DMS53 (cell line): ENCODE results near the gene CPXM2.

ENCODE experiments used
- DNase-seq: peaks from one replicate; lab custom pipeline; 2025; lab: John Stamatoyannopoulos, UW

Gene CPXM2

DNA sequence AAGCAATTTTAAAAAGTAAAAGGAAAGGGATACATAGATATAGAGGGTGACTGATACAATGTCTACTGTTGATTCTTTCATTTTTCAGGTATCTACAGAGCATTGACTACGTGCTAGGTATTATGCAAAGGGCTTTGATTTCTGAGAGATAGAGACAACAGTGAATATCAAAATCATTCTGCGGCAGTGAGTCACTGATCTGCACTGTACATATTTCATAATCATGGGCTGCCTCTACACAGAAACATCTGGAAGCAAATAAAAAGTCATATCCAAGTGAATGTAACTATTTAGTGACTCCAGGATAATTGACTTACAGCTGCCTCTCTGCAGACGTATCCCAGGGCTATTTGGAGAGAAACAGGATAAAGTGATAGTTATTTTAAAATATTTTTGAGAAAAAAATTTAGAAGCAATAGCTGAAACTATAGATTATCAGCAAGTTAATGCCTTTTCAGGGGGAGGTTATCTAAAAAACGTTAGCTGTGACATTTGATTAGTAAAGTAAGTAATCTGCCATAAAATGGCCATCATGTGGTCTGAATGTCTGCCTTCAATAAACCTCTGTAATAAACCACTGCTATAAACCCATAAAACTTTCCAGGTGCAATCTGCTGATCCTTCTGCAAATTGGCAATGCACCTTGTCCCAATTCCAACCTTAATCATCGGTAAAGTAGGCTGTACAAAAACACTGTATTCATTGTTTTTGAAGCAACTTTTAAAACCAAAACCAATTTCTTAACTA, 43.7 kb downstream of the CPXM2 start:
- no peak for DNase-seq

DNA sequence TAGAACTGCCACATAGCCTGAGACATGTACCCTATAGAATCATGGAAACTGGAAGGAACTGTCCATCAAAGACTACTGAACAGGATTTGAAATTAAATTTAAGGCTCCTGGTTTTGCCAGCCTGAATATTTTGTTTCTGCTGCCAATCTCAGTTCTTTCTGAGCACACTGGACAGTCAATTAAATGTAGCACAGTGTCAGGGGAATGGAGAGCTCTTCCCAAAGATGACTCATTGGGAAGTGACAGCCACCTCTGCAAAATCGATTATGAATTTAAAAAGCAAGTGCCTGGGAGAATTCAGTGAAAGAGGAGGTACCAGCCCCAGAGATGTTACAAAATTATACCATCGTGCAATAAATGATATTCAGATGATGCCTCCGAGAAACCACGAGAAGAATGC, 47.8 kb downstream of the CPXM2 start:
- DNase-seq: no peak

DNA sequence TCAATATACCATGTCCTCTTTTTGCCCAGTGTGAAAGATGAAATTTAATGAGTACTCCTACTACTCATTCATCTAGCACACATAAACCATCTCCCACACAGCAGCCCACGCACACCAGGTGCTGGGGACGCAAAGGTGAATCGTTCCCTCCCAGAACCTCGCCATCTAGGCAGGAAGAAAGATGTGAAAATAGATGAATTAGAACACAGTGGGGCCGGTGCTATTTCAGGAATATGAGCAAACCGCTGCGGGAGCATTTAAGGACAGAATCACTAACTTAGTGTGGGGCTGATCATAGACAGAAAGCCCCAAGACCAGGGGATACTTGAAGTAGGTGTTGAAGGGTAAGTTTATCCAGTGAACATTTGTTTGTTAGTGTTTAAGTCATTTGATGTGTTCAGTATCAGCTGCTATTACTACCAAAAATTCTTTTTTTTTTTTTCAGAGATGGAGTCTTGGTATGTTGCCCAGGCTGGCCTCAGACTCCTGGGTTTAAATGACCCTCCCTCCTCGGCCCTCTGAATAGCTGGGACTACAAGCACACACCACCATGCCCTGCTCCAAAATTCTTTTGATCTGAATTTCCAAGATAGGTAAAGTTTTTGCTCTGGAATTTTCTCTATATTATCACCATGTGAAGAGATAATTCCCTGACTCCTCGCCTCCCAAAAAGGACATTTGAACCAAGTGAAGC, 48.8 kb downstream of the CPXM2 start:
- no peak for DNase-seq

DNA sequence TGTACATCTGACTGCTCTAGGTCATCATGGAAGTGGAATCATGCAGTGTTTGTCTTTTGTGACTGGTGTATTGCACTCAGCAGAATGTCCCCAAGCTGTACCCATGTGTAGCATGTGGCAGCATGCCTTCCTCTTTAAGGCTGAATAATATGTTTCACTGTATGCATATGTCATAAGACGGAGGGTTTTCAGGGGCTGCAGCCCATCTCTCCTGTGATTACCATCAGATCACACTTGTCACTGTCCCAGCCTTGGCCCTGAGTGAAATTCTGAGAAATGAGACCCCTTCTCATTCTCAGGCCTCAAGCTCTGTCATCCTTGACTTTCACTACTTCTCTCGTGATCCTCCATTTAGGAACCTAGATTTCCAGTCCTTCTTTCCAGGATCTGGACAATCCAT, 50.0 kb downstream of the CPXM2 start:
- no peak for DNase-seq

DNA sequence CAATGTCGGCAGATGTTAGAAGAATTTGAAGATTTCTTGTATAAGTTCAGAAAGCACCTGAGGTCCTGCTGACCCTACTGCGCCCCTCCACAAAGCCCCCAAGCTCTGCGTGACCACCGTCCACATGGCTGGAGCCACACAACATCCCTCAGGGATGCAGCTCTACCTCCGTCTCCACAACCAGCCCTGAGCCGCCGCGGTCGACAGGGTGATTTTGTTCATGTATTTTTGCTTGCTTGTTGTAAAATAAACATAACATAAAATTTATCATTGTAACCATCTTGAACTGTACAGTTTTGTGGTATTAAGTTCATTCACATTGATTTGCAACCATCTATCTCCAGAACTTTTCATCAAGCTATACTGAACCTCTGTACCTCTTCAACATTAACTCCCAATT, 50.5 kb downstream of the CPXM2 start:
- DNase-seq: no peak

DNA sequence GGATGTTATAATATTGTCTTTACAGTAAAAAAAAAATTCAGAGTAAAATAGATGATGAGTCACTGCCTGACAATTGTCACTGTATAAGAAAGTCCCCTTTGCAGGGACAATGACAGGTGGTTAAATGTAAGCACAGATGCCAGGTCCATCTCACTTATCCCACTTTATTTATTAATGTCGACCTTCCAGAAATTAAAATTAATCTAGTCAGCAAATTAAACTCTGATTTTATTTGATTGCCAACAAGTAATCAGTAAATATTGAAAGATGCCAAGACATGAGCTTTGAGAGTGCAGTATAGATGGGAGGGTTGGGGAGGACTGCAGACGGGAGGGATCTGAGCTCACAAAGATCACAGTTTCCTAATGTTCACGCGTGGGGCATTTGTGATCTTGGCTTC, 50.9 kb downstream of the CPXM2 start:
- no peak for DNase-seq

DNA sequence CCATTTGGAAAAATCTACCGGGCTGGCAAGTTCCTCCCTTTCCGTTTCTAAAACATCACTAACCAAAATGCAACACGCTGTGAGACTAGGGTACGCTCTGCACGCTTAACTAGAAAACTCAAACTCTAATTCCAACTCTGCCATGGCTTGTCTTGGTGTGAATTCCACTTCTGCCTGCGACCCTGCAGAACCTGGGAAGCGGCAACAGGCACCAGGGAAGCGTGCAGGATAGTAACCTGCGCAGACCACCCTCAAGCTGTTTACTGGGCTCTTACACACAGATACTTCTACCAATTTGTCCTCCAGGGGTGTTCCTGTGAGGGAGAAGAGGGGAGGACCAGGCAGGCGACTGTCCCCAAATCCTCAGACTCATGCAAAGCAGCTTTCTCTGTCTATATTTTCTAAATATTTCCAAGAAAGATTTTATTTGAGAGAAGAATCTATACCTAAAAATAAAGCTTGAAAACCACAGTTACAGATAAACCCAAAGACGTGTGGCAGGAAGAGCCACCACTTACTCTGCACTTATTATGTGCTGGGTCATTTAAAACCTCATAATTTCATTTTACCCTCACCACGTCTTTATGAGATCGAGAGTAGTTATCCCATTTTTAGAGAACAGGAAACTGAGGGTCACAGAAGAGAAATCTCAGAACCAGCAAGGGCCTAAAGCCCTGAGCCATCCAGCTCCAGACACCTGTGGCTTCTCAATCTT, 52.9 kb downstream of the CPXM2 start:
- no peak for DNase-seq

DNA sequence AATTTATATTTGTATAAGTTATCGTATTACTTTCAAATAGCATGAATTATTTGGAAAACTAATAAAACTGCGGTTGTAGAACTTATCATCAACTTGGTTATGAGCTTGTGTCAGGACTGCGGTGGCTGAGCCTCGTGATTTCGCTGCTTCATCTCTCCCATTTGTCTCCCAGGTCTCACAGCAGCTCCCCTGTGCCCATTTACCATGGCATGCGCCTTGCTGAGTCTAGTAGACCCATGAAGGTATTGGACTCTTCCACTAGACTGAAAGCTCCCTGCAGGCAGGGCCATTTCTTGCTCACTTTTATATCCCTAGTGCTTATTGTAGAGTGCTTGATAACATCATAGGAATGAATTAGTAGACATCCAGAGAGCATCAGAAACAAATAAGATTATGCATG, 53.9 kb downstream of the CPXM2 start:
- no peak for DNase-seq

DNA sequence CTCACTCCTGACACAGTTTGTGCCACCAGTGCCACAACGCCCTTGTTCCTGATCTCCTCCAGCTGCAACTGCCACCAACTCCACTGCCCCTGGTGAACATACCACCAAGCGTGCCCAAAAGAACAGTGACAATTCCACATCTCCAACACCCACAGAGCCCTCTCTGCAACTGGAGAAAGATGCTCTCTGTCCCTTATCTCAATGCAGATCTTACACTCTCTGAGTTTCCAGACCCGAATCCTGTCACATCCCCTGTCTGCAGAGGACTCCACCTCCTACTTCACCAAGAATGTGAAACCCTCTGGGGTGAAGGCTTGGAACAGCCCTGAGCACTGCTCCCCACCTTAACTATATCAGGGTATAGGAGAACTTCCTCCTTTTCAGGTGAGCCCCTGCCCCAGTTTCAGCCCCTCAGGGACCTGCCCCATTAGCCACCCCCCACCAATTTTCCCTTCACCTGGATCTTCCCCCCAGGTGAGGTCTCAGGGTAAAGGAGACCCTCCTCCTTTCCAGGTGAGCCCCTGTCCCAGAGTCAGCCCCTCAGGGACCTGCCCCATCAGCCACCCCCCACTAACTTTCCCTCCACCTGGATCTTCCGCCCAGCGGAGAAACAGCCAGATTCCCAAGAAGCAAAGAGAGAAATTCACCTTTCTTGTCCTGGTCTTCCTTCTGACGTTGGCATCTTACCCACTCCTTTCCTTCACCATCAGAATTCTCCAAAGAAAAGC, 55.0 kb downstream of the CPXM2 start:
- DNase-seq: no peak

DNA sequence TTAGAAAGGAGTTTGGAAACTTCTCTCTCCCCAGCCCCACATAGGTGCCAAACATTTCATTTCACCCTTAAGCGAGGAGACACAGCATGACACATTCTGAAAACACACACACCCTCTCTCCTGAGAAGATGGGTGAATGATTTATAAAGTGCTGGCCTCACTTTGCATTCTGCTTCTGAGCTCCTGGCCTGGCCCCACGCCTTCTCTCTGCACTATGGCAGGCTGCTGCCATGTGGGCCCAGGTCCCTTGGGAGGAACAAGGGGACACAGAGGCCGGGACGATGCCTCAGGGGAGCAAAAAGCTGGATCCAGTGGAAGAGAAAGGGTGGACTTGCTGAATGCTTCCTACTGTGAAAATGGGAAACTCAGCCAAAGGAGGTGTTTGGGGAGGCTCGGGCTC, 56.0 kb downstream of the CPXM2 start:
- DNase-seq: no peak

DNA sequence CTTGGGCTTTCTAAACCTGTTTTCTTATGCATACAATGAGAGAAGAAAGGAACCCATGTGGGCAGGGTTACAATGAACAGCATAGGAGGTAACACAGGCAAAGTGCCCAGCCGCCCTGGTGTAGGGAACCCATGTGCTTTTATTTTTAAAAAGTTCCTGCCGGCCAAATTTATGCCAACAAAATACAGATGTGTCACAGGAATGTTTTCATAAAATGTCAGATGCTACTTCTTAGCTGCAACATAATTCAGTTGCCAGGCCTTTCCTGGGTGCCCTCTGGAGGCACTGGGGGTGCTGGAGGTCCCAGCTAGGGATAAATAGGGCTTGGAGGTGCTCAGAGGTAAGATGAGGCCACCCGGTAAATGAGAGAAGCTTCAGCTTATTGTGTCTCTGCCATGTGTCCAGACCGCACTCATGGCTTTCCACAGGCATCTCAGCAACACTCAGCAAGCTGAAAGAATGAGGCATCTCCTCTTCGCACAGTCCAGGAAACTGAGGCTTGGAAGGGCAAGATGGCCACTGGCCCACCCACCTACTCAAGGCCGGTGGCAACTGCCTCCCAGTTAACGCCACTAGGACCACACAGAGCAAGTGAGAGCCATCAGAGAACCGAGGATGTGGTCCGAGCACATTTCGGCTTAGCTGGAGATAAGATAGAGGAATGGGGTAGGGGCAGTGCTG, 58.3 kb downstream of the CPXM2 start:
- DNase-seq: no peak

DNA sequence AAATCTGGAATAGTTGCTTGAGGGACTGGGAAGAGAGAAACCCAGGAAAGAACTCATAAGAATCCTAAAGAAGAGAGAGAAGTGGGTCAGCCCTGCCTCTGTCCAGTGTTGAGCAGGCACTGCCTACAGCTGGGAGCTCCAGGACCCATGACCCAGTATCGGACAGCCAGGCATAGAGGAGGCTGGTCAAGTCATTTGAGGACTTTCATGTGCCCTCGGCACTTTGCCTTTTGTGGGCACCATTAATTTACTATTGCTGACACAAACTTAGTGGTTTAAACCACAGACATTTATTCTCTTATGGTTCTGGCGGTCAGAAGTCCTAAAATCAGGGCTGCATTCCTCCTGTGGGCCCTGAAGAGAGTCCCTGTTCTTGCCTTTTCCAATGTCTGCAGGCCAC, 60.3 kb downstream of the CPXM2 start:
- DNase-seq: no peak

DNA sequence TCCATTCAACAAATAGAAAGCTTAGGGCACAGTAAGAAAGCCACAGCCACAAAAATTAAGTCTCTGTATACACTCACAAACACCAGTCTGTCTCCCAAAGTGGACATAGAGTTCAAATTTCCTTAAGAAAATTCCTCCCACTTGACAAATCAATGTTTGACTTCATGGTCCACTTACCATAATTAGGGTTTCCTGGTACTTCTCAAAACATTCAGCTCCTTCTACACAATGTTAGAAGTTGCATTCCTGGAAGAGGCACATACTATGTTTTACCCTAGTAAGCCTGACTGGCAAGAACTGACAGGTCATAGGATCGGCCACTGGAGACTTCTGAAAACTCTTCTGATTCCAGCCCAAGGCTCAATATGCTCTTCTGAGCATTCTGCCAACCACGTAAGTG, 70.5 kb downstream of the CPXM2 start:
- no peak for DNase-seq

DNA sequence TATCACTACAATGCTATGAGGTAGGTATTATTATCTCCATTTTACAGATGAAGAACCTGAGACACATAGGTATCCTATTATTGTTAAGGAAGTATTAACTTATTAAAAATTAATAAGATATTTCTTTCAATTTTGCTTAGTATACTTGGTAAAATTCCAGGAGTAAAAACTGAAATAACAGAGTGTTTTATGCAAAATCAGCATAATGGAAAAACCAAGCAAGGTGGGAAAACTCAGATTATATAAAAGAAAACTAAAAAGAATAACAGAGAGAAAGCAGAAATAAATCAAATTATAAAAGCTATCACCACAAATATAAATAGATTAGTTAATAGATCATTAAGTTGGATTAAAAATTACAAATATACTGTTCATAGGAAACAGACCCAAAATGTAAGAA, 82.0 kb downstream of the CPXM2 start:
- DNase-seq: no peak

DNA sequence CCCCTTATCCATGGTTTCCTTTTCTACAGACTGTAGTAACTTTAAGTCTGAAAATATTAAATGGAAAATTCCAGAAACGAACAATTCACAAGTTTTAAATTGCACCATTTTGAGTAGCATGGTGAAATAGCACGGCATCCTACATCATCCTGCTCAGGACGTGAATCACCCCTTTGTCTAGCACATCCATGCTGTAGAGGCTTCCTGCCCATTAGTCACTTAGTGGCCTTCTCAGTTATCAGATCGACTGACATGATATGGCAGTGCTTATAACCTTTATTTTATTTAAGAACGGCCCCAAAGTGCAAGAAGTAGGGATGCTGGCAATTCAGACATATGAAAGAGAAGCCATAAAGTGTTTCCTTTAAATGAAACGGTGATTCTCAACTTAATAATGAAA, 82.7 kb downstream of the CPXM2 start:
- no peak for DNase-seq

DNA sequence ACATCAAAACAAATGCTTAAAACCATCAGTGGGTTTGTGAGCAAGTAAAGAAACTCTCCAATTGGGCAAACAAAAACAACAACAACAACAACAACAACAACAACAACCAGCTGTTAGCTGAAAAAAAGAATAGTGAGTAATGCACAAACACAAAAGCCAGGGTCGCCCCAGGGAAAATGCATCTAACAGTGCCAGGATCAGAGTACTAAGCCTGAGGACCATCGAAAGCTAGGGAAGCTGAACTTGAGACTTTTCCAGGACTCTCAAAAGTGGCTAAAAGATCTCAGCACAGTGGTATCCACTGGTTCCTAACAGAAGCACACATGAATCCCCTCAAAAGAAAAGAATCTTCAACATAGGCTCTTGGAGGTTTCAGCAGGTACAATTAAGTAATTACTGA, 83.3 kb downstream of the CPXM2 start:
- DNase-seq: no peak

DNA sequence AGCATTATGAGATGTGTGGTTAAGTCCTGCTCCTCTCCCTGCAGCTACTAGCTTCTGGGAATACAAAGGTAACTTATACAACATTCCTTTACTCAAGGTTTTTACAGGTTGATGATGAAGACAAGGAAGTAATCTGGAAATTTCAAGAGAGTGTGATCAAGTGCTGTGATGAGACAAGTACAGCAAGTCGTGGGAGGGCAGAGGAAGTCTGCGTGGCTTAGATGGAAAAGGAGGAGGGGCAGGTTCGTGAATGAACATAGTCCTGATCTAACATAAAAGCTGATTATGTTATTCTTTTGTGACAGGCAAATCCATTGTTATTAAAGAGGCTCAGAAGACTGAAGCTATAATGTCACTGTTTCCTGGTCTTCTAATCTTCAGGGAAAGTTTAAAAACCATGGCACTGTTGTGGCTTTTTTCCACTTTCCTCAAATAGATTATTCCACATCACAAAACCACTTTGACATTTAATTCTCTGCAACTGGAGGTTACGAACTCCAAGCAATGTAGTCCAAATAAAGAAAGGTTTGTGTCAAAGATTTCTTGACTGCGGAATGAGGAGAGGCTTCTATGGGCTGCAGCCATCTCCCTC, 84.1 kb downstream of the CPXM2 start:
- DNase-seq: no peak

DNA sequence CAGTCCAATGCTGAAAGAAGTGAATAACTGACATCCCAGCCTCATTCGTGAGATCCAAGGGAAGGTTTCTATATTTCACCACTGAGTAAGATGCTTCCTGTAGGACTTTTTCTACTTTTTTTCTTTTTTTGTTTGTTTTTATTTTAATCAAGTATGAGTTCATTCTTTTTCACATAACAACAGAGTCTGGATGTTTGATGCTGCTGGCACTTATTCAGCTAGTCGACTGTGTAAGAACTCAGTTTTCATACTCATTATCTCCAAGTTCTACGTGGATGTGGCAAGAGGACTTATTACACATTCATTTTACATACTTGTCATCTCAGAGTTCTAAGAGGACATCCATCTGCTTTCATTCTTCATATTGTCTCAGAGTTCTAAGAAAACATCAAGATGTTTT, 86.9 kb downstream of the CPXM2 start:
- DNase-seq: no peak

DNA sequence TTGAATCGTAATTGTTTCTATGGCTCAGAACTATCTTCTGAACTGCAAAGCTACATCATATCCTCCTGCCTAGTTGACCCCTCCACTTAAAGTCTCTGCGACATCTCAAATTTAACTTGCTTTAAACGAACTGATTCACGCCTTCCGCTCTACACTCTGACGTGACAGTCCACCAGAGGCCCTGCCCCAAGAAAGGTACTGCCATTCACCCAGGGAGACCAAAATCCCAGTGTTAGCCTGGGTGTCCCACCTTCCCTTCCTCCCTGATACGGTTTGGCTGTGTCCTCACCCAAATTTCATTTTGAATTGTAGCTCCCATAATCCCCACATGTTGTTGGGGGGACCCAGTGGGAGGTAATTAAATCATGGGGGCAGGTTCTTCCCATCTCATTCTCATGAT, 90.8 kb downstream of the CPXM2 start:
- no peak for DNase-seq

DNA sequence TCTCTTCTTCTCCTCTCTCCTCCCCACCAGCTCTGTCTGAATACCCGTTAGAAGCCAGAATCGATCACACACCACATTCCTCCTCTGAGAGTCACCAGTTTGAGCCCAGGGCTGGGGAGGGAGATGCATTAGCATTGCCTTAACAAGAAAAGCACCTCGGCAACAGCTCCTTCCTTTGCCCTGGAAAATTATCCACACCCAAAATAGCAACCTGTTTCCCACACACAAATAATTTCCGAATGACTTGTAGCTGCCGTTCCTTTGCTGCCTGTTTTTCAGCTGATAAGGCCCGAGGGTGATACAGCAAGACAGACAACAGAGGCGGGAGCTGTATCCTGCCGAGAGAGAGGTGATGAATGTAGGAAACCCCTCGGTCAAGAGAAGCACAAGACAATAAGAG, 91.3 kb downstream of the CPXM2 start:
- no peak for DNase-seq

DNA sequence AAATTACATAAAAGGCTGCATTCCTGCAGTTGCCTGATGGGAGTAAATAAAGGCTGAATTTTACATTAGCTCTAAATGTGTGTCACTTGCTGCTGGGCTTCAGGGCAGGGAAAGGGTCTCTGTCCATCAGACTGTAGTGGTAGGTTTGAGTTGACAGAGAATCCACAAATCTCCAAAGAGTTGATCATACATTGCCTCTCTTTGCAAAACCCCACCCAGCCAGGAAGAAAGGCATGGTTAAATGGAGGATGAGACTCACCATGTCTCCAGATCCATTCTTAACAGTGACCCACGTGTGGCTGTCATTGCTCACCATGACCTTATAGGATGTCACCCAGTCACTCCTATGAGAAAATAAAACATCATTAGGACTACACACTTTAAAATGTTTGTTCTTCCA, 92.8 kb downstream of the CPXM2 start:
- peak; percentile 9 for DNase-seq

DNA sequence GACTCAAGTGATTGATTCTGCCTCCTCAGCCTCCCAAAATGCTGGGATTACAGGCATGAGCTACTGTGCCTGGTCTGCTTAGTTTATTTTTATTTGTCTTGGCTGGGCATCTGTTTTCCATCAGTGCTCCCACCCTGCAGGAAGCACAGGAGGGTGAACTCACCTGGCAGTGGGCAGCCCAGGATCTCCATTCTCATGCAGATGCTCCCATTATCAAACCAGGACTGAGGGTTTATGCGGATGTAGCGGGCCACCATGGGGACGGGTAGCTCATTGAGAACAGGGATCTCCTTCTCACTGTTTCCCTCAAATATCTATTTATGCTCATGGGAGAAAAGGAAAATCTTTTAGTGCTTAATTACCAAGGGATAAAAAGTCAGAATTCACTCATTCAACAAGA, 93.8 kb downstream of the CPXM2 start:
- no peak for DNase-seq
